DND-41 (cell line): ENCODE data around the gene TIE1.

Experiments used
- CTCF ChIP-seq: IDR thresholded peaks from 2 replicates; pipeline ENCODE4 v1.5.1; 2012; ENCODE audit warnings: borderline replicate concordance, low read length, moderate library complexity, mild to moderate bottlenecking; ENCODE audit not compliant: poor library complexity, severe bottlenecking; ENCODE audit errors: extremely low read depth
- EZH2 ChIP-seq: IDR thresholded peaks from 3 replicates; pipeline ENCODE4 v1.6.1; 2012; ENCODE audit warnings: borderline replicate concordance, low read depth, mild to moderate bottlenecking, moderate library complexity, low read length, inconsistent platforms; ENCODE audit not compliant: severe bottlenecking

- TF ChIP-seq CTCF (no peak), EZH2 (no peak)
These were observed at the start of gene TIE1 for GRCh38 chr1:43300378-43301094.
